Lower leg skin (tissue), 4 donors: ENCODE measurements around the gene SLC30A3. TPM values are rescaled to one million over a fixed set of nuclear protein-coding genes. Genes with fewer than 3 reads are reported as not detected.

ENCODE experiments used
- DNase-seq, 2 donors: peaks; one replicate each; pipeline ENCODE4 v3.0.0-alpha.2; 2019; ENCODE audit warnings: low spot score in 2 of 2
- H3K4me3 ChIP-seq: fragments of 200-600 bp; sonication (generic); 2 replicates; pipeline ENCODE4 v1.5.1; 2017; ENCODE audit warnings: mild to moderate bottlenecking, low read depth; ENCODE audit not compliant: poor library complexity, severe bottlenecking
- POLR2A ChIP-seq, 2 donors: fragments of 450-650 bp; IDR thresholded peaks; one replicate each; pipeline ENCODE4 v1.6.1; 2016 to 2017; ENCODE audit warnings: antibody characterized with exemption in 2 of 2, mild to moderate bottlenecking in 1 of 2, moderate library complexity in 1 of 2
- WGBS, 2 donors: methylation state at CpG; one replicate each; pipeline ENCODE4 v1.1.5; 2018; 5-methylcytosine and 5-hydroxymethylcytosine counted together
- intact Hi-C: fragments of 100-400 bp; cut with DNase I; formaldehyde crosslinking; loops from one replicate; pipeline ENCODE4 v1.15.0; 2023; ENCODE audit warnings: low total_unique reads
- total RNA-seq, 4 donors: library from RNA; depleted of rRNA; stranded (reverse); fragments of >200 nt; gene quantifications; one replicate each; pipeline ENCODE4 v1.1.0, GENCODE V29; 2016
- TF ChIP-seq, protein P1 (sequence below), 3 donors: fragments of 450-650 bp; IDR thresholded peaks; one replicate each; pipeline ENCODE4 v1.5.1; 2016; ENCODE audit warnings: antibody characterized with exemption in 3 of 3, mild to moderate bottlenecking in 3 of 3, moderate library complexity in 2 of 3

Gene SLC30A3
- total RNA-seq, 4 donors from 2014 or later, result 0.15 TPM; not detected in 3

DNA sequence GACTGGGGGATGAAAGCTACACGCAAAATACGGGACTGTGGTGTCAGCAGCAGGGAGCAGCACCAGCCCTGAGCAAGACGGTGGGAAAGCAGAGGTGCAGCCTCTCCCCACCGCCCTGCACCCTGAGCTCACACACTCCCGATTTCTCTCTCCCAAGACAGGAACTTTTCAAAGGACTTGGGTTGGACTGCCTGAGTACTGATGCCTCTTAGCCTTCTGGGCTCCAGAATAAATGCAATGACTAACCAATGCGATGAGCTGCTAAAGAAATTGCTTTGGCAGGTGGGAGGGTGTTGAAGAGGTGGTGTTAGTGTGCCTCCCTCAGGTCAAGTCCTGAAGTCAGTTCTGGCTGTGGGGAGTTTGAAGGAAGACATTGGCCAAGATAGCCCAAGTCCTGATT is 29.0 kb upstream of the SLC30A3 start:
- H3K4me3 ChIP-seq, result no peak overlapping the region

GRCh38 chr2:27290549-27290948 is 27.7 kb upstream of the SLC30A3 start:
- 78 to 87% methylated on average over 5 of the region's 5 CpGs for WGBS, 2 donors
- H3K4me3 ChIP-seq, result no peak overlapping the region
- intact Hi-C loops, result no loop called here
- DNase-seq, result no peak
- no peak for TF ChIP-seq POLR2A (IDR thresholded peaks at IDR 0.05)
- TF ChIP-seq, protein P1, sequence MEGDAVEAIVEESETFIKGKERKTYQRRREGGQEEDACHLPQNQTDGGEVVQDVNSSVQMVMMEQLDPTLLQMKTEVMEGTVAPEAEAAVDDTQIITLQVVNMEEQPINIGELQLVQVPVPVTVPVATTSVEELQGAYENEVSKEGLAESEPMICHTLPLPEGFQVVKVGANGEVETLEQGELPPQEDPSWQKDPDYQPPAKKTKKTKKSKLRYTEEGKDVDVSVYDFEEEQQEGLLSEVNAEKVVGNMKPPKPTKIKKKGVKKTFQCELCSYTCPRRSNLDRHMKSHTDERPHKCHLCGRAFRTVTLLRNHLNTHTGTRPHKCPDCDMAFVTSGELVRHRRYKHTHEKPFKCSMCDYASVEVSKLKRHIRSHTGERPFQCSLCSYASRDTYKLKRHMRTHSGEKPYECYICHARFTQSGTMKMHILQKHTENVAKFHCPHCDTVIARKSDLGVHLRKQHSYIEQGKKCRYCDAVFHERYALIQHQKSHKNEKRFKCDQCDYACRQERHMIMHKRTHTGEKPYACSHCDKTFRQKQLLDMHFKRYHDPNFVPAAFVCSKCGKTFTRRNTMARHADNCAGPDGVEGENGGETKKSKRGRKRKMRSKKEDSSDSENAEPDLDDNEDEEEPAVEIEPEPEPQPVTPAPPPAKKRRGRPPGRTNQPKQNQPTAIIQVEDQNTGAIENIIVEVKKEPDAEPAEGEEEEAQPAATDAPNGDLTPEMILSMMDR (IDR thresholded peaks at IDR 0.05), result no peak

More for the DNA sequence above, 29.0 kb upstream of the SLC30A3 start:
- intact Hi-C loops, result no loop called here
- DNase-seq, result no peak
- 45 to 55% methylated on average over 6 of the region's 6 CpGs for WGBS, 2 donors
- TF ChIP-seq, protein P1 (IDR thresholded peaks at IDR 0.05), result no peak
- no peak for TF ChIP-seq POLR2A (IDR thresholded peaks at IDR 0.05)

- 59 to 61% methylated on average over 3 of the region's 3 CpGs for WGBS, 2 donors
- no peak for DNase-seq
- H3K4me3 ChIP-seq, result no peak overlapping the region
- TF ChIP-seq, protein P1 (IDR thresholded peaks at IDR 0.05), result no peak
- no peak for TF ChIP-seq POLR2A (IDR thresholded peaks at IDR 0.05)
- intact Hi-C loops, result no loop called here
Observed at GRCh38 chr2:27288610-27289009, 25.8 kb upstream of the SLC30A3 start.

DNA sequence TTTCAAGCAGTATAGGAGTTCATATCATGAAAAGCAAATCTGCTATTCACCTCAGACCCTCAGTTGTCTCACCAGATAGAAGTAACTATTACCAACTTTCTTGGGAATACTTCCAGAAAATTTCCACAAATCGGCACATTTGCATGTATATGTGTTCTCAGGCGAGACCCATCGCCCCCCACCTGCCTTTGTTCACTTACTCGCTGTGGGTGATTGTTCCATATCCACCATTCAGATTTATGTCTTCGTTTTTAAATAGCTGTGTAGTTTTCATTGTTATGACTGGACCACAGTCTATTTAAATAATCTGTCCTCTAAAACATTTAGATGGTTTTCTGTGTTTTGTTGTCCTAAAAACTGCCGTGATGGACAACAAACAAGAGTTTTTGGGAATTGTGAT is 22.6 kb upstream of the SLC30A3 start:
- WGBS, 2 donors, result 76% methylated on average over 6 of the region's 6 CpGs

GRCh38 chr2:27284996-27285395 is 22.1 kb upstream of the SLC30A3 start:
- 90 to 93% methylated on average over 1 of the region's 1 CpG for WGBS, 2 donors
- DNase-seq, result no peak
- no peak overlapping the region for H3K4me3 ChIP-seq
- intact Hi-C loops, result loop anchor here (5.0 kb wide), 1 partner anchor 183 kb away; no protein-coding TSS in a partner anchor
- no peak for TF ChIP-seq POLR2A (IDR thresholded peaks at IDR 0.05)
- TF ChIP-seq, protein P1 (IDR thresholded peaks at IDR 0.05), result no peak

More for the DNA sequence above, 22.6 kb upstream of the SLC30A3 start:
- no peak for DNase-seq
- intact Hi-C loops, result no loop called here
- H3K4me3 ChIP-seq, result no peak overlapping the region
- no peak for TF ChIP-seq POLR2A (IDR thresholded peaks at IDR 0.05)
- TF ChIP-seq, protein P1 (IDR thresholded peaks at IDR 0.05), result no peak

DNA sequence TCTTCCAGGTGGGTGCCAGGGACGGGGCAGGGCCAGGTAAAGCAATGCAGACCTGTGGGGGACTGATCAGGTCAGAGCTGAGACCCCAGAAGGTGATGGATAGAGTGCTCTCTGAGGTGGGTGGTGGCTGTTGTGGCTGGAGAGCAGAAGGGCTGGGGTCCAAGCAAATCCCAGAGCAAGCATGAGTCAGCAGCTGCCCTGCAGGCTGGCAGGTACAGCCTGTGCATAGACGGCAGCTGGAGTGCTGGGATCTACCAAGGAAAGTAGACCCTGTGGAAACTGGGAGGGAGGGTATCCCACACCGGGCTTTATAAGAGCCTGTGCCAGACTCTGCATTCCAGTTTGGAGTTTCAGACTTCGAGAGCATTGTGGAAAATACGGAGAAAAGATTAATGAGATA is 20.0 kb upstream of the SLC30A3 start:
- TF ChIP-seq POLR2A (IDR thresholded peaks at IDR 0.05), result no peak
- TF ChIP-seq, protein P1 (IDR thresholded peaks at IDR 0.05), result no peak
- WGBS, 2 donors, result 54 to 61% methylated on average over 5 of the region's 5 CpGs
- H3K4me3 ChIP-seq, result no peak overlapping the region
- DNase-seq, result no peak
- intact Hi-C loops, result loop anchor here (5.0 kb wide), 1 partner anchor 181 kb away; no protein-coding TSS in a partner anchor
